HG03558 (cell line): Measurements from ENCODE around the gene PTGER4.
"Not testable (repeated sequence)": the region's sequence is repeated elsewhere in the genome, so short reads cannot be mapped to it uniquely, and the experiment has no call there.

Experiments
- ATAC-seq: cut with Tn5 transposase; IDR thresholded peaks from one replicate; pipeline ENCODE4 v1.9.1; 2021; ENCODE audit warnings: moderate number of reproducible peaks; ENCODE audit not compliant: unreplicated experiment; ENCODE audit errors: extremely low read depth

PTGER4 gene

DNA sequence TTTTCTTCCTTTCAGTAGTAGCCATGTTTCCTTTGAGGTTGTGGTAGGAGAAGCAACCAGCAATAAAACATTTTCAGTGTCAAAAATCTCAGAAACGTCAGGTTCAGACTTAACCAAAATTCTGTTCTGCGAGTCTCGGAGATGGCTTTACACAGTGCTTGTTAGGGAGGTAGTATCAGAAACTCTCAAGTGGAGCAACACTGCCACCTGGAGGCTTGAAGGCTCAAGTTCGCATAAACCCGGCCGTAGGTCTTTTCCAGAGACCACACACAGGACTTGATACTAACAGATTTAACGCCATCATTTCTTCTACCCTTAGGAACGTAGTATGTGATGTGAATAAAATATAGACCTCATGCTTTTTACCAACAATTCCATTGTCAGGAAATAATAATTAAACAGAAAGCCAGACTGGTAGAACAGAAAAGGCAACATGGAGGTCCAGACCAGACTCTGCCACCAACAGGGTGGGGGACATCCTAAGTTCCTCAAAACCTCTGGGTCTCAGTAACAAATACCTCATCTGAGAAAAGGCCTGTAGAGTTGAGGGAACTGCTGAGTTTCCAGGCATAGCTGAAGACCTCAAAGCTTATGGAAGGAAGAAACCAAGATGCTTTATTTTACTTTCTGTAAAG, 8.5 kb downstream of the PTGER4 start:
- ATAC-seq: peak; percentile 73

DNA sequence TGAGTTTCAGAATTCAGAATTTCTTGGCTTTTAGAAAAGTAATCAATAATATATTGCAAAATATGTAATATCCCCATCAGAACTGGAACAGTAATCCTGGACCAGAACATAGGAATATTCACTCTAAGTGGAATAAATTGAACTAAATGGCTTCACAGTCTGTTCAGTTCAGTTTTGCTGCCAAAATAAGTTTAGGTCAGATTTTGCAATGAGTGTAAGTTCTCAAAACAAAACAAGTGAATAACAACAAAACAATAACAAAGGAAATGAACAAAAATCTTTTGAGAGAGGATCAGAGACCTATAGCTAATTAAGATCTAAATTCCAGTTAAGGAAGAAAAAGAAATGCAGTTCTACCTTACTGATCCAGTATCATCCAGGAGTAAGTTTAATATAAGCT, 9.3 kb downstream of the PTGER4 start:
- no peak for ATAC-seq

DNA sequence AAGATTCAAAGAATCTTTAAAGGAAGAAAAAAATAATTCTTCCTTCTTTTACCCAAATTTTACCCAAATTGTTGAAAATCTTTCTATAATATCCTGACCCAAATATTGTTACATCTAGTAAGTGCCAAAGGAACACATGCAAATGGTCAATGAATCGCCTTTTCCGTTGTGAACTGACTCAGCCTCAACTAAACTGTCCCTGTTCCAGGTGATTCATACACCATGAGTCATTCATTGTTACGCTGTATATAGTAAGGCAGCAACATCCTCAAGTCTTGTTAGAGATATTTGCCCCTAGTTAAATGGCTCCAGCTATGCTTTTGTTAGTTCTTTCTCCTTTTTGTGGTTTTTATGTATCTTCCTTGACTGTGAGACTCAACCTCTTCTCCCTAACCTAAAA, 9.7 kb downstream of the PTGER4 start:
- peak; percentile 50 for ATAC-seq

DNA sequence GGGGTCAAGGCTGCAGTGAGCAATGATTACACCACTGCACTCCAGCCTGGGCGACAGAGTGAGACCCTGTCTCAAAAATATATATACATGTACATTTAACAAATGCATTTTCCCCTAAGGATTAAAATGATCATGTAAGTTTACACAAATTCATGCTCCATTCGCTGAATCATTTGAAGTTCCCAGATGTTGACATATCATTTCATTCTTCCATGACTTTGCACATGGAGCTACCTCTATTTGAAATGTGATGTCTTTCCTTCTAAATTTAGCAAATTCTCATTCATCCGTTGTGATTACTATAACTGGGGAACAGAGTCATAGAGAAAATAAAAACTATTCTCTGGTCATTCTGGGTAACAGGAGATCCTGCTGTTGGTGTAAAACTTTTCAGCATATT, 10.6 kb downstream of the PTGER4 start:
- no peak for ATAC-seq

DNA sequence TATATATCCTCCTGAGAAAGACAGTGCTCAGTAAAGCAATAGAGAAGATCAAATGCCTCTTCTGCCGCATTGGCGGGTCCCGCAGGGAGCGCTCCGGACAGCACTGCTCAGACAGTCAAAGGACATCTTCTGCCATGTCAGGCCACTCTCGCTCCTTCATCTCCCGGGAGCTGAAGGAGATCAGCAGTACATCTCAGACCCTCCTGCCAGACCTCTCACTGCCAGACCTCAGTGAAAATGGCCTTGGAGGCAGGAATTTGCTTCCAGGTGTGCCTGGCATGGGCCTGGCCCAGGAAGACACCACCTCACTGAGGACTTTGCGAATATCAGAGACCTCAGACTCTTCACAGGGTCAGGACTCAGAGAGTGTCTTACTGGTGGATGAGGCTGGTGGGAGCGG, 12.2 kb downstream of the PTGER4 start:
- no peak for ATAC-seq

DNA sequence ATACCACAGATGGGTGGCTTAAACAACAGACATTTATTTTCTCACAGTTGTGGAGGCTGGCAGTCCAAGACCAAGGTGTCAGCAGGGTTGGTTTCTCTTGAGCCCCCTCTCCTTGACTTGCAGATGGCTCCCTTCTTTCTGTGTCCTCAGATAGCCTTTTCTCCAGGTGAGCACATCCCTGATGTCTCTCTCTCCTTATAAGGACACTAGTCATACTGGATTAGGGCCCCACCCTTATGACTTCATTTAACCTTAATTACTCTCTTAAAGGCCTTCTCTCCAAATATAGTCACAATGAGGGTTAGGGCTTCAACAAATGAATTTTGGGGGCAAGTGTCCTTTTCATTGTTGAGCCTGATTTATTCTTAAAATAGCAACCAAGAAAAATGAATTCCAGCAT, 14.7 kb downstream of the PTGER4 start:
- no peak for ATAC-seq

DNA sequence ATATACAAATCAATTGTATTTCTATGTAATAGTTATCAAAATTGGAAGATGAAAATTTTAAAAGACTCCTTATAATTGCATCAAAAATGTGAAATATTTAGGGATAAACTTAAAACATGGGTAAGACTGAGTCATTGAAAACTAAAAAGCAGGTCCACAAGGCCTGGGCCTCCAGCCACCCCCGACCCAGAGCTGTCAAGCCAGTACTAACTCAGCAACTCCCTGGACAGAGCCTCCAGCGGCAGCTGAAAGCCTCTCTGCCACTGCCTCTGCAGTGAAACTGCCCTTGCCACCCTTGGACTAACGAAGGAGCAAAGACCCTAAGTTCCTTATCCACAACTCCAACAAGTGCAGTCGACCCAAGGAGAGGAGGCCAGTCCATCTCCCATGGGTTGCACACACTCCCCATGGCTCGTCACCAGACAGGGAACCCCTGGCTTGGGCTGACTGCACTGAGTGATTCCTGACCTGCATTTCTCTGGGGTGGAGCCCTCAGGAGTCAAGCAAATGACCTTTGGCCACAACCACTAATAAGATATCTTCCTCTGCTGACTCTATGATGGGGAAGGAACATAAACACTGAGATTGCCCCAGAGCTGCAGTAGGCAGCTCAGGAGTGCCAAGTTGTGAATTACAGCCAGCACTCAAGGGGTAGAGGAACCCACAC, 20.5 kb downstream of the PTGER4 start:
- ATAC-seq: no peak

DNA sequence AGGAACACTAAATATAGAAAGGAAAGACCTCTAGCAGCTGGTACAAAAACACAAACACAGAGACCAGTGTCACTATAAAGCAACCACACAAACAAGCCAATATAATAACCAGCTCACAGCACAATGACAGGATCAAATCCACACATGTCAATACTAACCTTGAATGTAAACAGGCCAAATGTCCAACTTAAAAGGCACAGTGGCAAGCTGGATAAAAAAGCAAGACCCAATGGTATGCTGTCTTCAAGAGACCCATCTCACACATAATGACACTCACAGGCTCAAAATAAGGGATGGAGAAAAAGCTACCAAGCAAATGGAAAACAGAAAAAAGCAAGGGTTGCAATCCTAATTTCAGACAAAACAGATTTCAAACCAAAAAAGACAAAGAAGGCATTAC, 22.3 kb downstream of the PTGER4 start:
- not testable (repeated sequence) for ATAC-seq

DNA sequence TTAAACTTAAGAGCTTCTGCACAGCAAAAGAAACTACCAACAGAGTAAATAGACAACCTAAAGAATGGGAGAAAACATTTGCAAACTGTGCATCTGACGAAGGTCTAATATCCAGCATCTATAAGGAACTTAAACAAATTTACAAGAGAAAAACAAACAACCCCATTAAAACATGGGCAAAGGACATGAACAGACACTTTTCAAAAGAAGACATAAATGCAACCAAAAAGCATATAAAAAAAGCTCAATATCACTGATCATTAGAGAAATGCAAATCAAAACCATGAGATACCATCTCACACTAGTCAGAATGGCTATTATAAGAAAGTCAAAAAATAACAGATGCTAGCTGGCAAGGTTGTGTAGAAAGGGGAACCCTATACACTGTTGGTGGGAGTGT, 25.8 kb downstream of the PTGER4 start:
- ATAC-seq: not testable (repeated sequence)

DNA sequence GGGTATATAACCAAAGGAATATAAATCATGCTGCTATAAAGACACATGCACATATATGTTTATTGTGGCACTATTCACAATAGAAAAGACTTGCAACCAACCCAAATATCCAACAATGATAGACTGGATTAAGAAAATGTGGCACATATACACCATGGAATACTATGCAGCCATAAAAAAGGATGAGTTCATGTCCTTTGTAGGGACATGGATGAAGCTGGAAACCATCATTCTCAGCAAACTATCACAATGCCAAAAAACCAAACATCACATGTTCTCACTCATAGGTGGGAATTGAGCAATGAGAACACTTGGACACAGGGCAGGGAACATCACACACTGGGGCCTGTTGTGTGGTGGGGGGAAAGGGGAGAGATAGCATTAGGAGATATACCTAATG, 30.9 kb downstream of the PTGER4 start:
- ATAC-seq: not testable (repeated sequence)

DNA sequence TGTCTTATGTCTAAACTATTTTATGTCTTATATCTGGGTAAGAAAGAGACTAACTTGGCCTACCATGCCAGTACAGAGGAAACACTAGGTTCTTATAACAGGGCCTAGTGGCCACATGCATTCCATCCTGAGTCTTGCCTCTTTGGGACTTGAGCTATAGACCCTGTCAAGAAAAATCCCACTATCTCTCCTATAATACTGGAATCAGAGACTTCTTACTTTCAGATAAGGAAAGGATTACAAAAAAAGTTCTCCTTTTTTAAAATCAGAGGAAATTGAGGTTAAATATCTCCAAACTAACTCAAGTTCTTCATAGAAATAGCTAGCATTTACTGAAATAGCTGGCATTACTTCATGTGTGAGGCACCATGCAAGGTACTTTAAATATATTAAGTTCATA, 34.3 kb downstream of the PTGER4 start:
- no peak for ATAC-seq

DNA sequence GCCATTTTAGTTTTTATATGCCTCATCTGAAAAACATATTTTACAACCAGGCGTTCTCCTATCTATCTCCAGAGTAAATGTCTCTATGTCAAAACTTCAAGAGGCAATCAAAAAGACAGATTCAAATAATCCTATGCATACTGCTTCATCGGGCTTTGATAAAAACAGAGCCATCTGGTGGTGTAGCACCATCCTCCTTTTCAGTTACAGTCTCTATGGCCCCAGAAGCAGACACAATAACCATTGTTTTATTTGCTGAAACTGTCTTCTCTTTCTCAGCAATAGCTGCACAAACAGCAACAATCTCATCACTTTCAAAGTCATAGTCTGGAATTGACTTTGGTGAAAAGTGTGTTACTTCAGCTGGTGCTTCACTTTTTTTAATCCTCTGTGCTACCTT, 36.3 kb downstream of the PTGER4 start:
- ATAC-seq: no peak

DNA sequence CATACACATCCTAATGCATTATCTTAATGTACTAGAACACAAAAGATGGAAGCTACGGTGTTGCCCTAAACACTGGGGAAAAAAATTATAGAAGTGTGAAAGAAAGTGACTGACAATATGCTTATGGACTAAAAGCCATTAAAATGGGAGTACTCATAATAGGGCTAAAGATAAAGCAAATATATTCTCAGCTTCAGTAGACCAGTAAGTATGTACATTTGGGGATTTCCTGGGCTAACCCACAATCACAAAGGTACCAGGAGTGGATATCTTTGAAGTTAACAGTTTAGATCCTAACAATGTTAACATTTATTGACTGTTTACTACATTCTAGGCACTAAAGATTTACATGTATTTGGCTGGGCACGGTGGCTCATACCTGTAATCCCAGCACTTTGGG, 36.9 kb downstream of the PTGER4 start:
- ATAC-seq: no peak

DNA sequence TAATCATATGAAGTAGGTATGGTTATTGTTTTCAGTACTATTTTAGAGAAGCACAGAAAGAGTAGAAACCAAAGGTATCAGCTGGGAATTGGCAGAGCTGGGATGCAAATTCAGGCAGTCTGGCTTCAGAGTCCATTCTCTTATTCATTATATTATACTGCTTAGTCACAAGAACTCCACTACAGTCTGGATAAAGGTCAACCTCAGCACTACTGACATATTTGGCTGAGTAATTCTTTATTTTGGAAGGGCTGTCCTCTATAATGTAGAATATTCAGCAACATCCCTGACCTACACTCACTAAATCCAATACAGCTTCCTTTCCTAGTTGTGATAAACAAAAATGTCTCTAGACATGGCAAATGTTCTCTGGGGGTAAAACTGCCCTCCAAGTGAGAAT, 37.6 kb downstream of the PTGER4 start:
- no peak for ATAC-seq

DNA sequence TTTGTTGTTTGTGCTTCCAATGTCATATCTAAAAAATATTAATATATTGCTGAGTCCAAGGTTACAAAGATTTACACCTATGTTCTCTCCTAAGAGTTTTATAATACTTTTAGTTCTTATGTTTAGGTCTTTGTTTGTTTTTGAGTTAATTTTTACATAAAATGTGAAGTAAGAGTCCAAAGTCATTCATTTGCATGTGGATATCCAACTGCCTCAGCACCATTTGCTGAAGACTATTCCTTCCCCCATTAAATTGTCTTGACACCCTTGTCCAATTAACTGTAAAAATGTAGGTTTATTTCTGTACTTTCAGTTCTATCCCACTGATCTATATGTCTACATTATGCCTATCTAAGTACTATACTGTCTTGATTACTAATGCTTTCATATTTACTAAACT, 40.4 kb downstream of the PTGER4 start:
- no peak for ATAC-seq

DNA sequence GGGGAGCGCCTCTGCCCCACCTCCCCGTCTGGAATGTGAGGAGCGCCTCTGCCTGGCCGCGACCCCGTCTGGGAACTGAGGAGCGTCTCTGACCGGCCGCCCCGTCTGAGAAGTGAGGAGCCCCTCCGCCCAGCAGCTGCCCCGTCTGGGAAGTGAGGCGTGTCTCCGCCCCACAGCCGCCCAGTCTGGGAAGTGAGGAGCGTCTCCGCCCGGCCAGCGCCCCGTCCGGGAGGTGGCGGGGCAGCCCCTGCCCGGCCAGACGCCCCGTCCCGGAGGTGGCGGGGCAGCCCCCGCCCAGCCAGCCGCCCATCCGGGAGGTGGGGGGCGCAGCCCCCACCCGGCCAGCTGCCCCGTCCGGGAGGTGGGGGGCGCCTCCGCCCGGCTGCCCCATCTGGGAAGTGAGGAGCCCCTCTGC, 42.8 kb downstream of the PTGER4 start:
- ATAC-seq: not testable (repeated sequence)

DNA sequence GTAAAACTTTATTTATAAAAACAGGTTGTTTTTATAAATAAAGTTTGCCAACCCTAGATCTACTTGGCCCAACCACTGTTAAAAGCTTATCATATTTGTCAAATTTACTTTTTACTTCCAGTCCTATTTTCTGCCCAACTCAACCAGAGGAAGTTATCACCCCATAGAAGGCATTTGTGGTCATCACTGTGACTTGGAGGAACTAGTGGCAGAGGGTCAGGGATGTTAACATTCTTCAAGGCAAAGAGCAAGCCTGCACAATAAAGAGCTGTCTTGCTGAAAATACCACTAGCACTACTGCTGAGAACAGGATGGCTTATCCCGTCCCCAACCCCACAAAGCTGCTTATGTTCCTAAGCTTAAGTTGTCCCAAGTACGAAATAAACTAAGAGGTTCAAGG, 53.7 kb downstream of the PTGER4 start:
- no peak for ATAC-seq

DNA sequence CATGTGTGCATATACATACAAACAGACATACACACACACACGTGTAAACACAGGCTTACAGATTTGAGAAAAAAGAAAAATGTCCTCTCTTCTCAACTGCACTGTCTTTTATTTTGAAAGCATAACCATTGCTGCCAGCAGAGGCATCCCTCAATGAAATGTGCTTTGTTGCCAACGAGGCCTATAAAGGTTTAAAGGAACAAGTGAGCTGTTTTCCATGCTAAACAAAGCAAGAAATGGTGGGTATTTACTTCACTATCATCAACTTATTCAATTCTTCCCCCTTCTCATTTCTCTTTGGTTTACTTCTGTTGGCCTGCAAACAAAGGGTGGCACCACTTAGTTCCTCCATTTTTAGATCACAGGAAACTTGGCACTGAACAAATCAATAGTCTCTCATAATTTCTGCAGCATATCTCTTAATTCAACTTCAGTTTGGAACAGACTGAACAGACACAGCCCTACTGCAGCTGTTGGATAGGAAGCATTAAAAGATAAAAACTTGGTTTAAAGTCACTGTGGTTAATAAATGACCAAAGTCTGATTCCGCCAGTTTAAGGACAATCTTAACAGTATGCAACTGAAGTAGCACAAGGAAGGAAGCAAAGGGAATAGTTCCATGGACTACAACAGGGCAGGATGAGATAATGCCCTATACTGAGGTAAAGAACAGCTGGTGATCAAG, 54.3 kb downstream of the PTGER4 start:
- ATAC-seq: no peak

DNA sequence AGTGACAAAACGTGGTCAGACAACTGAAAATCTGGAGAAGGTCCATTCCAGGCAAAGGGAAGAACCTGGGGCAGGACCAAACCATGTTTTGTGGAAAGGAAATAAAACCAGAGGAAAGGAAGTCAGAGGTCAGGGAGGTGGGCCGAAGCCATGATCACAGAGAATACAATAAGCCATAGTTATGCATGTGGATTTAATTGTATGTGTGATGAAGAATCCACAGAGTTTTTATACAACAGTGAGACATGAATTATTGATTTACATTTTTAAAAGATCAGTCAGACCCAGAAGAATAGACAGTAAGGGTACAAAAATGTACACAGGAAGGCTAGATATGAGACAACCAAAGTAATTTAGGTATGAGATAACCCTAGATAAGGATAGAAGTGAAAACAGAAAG, 55.3 kb downstream of the PTGER4 start:
- ATAC-seq: no peak

DNA sequence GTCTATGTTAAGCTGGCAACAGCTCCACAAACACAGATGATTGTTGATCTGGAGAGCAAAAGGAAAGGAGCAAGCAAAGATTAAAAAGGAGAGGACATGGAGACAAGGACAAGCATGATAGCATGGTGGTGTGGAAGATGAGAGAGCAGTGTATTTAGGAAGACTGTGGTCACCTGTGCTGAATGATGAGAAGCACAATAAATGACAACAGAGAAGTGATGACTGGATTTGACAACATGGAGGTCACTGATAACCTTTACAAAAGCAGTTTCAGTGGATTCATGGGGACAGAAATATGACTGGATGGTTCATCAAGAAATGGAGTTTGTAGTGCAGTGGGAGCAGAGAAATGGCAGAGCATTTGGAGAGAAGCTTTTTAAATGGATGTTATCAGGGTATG, 55.9 kb downstream of the PTGER4 start:
- no peak for ATAC-seq

DNA sequence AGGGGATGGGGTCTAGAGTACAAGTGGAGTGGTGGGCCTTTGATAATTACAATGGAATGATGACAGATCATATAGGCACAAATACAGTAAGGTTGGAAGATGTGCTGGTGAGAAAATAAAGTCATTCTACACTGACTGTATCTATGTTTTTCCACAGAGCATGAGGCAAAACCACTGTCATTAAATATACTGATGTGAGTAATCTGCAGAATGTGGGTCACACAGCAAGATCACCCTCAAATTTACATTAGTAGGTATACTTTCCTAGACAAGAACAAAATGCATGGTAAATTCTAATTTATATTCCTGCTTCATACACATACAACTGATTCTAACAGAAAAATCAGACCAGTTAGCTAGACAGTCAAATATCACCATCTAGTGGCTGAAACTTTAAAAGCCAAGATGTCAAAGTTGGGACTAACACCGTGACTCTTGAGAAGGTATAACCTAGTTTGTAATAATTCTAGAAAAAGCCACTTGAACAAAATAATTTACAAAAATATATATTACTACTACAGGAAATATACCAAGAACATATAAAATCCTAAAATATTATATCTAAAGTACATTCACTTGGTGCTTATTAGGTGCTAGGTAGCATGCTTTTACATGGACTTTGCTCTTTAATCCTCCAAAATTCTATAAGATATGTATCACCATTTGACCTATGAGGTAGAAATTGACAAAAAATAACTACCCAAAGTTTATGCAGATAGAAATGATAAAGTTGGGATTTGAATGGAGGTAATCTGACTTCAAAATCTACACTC, 56.6 kb downstream of the PTGER4 start:
- peak; percentile 51 for ATAC-seq
